ENCODE results near the gene CYB5R2. TPM values are rescaled to one million over a fixed set of nuclear protein-coding genes. Genes with fewer than 3 reads are reported as not detected.
"Not testable (repeated sequence)": the region's sequence is repeated elsewhere in the genome, so short reads cannot be mapped to it uniquely, and the experiment has no call there.

The CYB5R2 gene
- total RNA-seq, 2 donors from 2014 or later, result 0.73 to 0.98 TPM

DNA sequence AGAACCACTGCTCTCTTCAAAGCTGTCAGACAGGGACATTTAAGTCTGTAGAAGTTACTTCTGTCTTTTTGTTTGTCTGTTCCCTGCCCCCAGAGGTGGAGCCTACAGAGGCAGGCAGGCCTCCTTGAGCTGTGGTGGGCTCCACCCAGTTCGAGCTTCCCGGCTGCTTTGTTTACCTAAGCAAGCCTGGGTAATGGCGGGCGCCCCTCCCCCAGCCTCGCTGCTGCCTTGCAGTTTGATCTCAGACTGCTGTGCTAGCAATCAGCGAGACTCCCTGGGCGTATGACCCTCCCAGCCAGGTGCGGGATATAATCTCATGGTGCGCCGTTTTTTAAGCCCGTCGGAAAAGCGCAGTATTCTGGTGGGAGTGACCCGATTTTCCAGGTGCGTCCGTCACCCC, 9.8 kb downstream of the CYB5R2 start:
- not testable (repeated sequence) for H3K27me3 Mint-ChIP-seq; H3K36me3 Mint-ChIP-seq; DNase-seq (ENCODE audit: low spot score); H3K4me3 Mint-ChIP-seq; ATAC-seq; H3K4me1 Mint-ChIP-seq (ENCODE audit: low read depth in 2 of 2); H3K9me3 Mint-ChIP-seq; H3K27ac Mint-ChIP-seq

DNA sequence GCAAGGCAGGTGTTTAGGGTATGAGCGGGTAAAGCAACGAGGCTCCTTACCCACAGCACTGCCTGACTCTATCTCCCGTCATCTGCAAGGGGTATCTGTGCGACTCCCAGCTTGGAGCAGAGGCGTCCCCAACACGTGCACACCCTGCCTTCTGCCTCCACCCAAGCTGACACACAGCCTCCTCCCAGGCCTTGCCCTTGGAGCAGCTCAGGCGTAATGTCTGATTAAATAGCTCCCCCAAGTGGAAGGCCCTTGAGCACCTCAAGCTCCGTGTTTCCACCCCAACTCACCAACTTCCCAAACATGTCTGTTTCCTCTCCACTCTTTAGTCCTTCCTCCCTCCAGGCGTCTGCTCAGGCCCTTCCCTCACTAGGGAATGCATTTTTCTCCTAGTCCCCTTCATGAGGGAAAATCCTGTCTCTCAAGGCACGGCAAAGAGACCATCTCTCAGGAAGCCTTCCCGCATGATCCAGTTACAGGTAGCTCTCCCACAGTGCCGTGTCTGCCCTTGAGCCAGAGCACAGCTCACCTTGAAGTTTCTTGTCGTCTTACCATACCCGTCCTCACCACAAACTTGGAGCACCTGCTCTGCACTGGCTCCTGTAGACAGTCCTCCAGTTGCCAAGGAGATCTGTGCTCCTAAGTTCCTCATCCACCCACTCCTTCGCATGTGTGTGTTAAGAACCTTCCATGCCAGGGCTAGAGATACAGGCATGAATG, 15.8 kb downstream of the CYB5R2 start:
- no peak for DNase-seq (ENCODE audit: low spot score)
- no peaks in the 10 kb centered on the region for H3K9me3 Mint-ChIP-seq
- H3K27me3 Mint-ChIP-seq, result no peaks in the 10 kb centered on the region
- no peaks in the 10 kb centered on the region for H3K36me3 Mint-ChIP-seq
- peak; percentile 53 to 56 for ATAC-seq
- H3K27ac Mint-ChIP-seq, result no peak overlapping the region
- no peak overlapping the region for H3K4me3 Mint-ChIP-seq
- no peaks in the 10 kb centered on the region for H3K4me1 Mint-ChIP-seq (ENCODE audit: low read depth in 2 of 2)

DNA sequence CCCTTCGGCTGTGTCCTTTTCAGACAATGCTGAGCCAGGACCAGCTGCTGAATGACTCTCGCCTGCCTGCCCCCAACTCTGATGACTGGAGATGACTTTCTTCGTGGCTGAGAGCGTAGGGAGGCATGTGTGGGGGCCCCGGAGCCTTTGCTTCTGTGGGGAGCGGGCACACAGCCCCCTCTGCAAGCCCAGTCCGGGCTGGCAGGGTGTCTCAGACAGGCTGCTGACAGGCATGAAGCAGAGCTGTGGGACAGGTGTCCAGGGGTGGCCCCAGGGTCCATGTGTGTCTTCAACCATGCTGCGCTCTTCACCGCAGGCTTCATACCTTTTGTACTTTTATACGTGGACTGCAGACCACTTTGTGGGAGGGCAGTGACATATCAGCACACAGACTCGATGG, 16.6 kb downstream of the CYB5R2 start:
- Mint-ChIP-seq H3K27ac (no peak overlapping the region), H3K27me3 (no peaks in the 10 kb centered on the region), H3K4me3 (no peak overlapping the region), H3K4me1 (ENCODE audit: low read depth in 2 of 2) (no peaks in the 10 kb centered on the region), H3K36me3 (no peaks in the 10 kb centered on the region), H3K9me3 (no peaks in the 10 kb centered on the region)
- DNase-seq (ENCODE audit: low spot score), result no peak
- ATAC-seq, result peak in 1 of 2 donors; percentile 41

DNA sequence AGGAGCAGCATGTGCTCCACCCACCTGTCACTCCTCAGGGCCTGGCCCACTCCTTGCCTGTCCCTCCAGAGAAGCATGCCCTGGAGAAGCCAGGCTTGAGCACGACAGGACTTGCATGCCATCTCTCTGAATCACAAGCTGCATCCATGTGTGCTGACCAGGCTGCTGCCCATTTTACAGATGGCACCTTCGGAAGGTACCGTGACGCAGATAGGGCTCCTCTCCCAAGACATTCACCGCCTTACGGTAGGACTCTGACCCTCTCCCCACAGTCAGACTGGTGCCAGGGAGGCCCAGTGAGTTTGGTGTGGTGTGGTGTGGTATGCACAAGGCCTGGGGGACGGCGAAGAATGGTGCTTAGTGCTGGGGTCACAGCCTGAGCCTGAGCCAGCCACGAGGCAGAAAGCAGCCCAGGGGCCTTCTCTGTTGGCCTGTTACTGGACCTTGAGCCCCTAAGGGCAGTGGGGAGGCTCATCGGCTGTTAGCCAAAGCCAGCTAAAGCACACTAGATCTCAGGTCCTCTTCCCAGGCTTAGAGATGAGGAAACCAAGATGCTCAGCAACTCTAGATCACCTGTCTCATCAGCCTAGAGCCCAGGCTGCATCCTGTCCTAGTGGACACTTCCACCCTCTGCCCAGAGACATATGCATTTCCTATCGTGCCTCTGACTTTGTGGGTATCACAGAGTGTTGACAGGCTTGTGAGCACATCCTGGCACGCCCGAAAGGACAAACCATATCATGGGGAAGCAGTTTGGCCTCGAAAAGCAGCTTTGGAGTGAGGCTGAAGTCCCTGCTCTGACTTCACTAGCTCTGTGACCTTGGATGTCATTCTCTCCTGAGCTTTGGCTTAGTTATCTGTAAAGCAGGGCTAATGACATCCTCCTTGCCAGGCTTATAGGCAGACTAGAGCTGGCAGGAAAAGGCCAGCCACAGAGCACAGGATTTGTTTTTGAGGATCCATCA, 17.8 kb downstream of the CYB5R2 start:
- Mint-ChIP-seq H3K4me1 (ENCODE audit: low read depth in 2 of 2) (no peaks in the 10 kb centered on the region), H3K36me3 (no peaks in the 10 kb centered on the region), H3K27me3 (no peaks in the 10 kb centered on the region), H3K9me3 (no peaks in the 10 kb centered on the region), H3K4me3 (no peak overlapping the region), H3K27ac (no peak overlapping the region)
- DNase-seq (ENCODE audit: low spot score), result no peak
- peak in 1 of 2 donors; percentile 13 for ATAC-seq

DNA sequence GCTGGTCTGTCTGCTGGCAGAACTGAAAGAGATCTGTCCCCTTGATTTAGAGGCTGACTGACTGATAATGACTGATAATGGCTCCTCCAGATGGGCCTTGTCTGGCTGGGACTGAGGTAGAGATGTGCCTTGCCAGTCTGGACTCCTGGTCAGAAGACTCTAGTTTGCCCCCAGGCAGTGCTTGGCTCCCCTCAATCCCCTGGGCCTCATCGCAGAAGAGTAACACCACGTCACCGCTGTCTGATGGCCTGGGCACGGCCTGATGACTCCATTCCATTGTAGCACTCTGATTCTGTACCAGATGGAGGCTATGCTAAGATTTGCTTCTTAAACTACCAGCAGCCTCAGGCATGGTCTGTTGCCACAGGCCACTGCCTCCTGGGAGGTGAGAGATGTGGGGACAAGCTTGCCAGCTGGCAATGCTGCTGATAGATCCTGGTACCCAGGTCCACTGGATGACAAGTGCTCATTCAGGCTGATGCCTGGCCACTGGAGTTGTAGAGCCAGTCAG, 19.1 kb downstream of the CYB5R2 start:
- Mint-ChIP-seq H3K4me1 (ENCODE audit: low read depth in 2 of 2) (no peaks in the 10 kb centered on the region), H3K36me3 (peaks cover 6% of the 10 kb centered on the region), H3K9me3 (no peaks in the 10 kb centered on the region), H3K27ac (no peak overlapping the region), H3K27me3 (no peaks in the 10 kb centered on the region), H3K4me3 (no peak overlapping the region)
- ATAC-seq, result no peak
- DNase-seq (ENCODE audit: low spot score), result no peak

DNA sequence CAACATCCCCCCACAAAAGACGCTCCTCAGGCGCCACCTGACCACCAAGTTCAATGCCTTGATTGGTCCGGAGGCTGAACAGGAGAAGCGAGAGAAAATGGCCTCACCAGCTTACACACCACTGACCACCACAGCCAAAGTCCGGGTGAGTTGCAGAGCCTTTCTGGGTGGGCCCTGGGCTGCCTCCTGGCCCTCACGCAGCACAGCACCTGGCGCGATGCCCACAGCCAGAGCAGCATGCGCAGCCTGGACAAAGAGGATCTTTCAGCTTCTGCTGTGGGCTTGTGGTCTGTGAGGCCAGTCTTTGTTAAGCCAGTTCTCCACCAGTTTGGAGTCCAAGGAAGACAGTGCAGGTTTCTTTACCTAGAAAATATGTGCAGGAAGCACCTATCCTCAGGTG, 21.6 kb downstream of the CYB5R2 start:
- H3K27me3 Mint-ChIP-seq, result no peaks in the 10 kb centered on the region
- no peaks in the 10 kb centered on the region for H3K9me3 Mint-ChIP-seq
- DNase-seq (ENCODE audit: low spot score), result no peak
- H3K36me3 Mint-ChIP-seq, result peaks cover 6% of the 10 kb centered on the region
- no peaks in the 10 kb centered on the region for H3K4me1 Mint-ChIP-seq (ENCODE audit: low read depth in 2 of 2)
- H3K4me3 Mint-ChIP-seq, result no peak overlapping the region
- H3K27ac Mint-ChIP-seq, result no peak overlapping the region
- ATAC-seq, result no peak

DNA sequence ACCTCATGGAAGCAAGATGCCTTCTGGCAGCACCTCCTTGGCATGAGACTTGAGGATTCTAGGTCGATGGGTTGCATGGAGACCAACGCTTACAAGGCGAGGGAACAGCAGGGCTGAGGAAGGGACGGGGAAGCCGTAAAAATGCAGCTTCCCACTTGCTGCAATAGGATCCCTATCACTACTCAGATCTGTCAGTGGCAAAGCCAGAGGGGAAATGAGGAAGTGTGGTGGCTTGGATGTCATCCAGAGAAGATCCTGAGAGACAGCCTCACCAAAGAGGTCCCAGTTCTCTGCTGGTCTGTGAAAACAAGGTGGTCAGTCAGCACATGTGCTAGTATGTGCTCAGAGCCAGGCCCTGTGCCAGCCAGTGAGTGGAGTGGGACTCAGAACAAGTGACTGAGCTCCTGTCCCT, 22.2 kb downstream of the CYB5R2 start:
- H3K27ac Mint-ChIP-seq, result no peak overlapping the region
- H3K4me3 Mint-ChIP-seq, result no peak overlapping the region
- peaks cover 6% of the 10 kb centered on the region for H3K36me3 Mint-ChIP-seq

DNA sequence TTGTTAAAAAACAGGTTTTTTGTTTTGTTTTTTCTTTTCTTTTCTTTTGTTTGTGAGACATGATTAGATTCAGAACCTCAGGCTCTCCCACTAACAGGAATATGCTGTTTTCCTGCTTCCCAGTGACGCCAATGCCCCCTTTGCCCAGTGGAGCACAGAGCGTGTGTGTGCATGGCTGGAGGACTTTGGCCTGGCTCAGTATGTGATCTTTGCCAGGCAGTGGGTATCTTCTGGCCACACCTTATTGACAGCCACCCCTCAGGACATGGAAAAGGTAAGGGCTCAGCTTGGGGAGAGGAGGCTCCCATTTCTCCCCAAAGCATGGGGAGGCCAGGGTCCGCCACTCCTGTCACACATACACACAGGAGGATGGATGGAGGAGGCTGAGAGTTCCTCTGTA, 25.0 kb downstream of the CYB5R2 start:
- DNase-seq (ENCODE audit: low spot score), result no peak
- H3K4me3 Mint-ChIP-seq, result no peak overlapping the region
- H3K4me1 Mint-ChIP-seq (ENCODE audit: low read depth in 2 of 2), result no peaks in the 10 kb centered on the region
- H3K36me3 Mint-ChIP-seq, result peaks cover 8% of the 10 kb centered on the region
- no peak overlapping the region for H3K27ac Mint-ChIP-seq
- ATAC-seq, result no peak
- no peaks in the 10 kb centered on the region for H3K9me3 Mint-ChIP-seq
- no peaks in the 10 kb centered on the region for H3K27me3 Mint-ChIP-seq

More for the DNA sequence above, 22.2 kb downstream of the CYB5R2 start:
- no peaks in the 10 kb centered on the region for H3K27me3 Mint-ChIP-seq
- DNase-seq (ENCODE audit: low spot score), result no peak
- ATAC-seq, result no peak
- H3K9me3 Mint-ChIP-seq, result no peaks in the 10 kb centered on the region
- H3K4me1 Mint-ChIP-seq (ENCODE audit: low read depth in 2 of 2), result no peaks in the 10 kb centered on the region

DNA sequence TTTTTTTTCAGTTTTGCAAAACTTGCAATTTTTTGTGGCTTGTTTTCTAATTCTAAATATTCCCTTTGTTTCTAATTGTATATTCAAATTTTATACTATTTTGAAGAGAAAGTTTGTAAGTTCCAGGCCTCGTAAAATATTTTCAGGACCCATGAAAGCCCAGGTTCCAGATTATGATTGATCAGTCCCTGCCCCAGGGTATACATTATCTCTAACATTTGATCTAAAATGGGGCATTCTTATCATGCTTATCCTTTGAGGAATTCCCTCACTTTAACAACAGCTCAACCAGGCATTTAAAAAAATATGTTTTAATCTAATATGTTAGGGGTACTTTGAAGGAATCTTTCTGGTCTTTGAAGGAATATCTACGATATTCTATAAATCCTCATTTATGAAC, 26.4 kb downstream of the CYB5R2 start:
- no peaks in the 10 kb centered on the region for H3K27me3 Mint-ChIP-seq
- H3K9me3 Mint-ChIP-seq, result no peaks in the 10 kb centered on the region
- peaks cover 11% of the 10 kb centered on the region for H3K36me3 Mint-ChIP-seq
- ATAC-seq (no peak), DNase-seq (ENCODE audit: low spot score) (no peak)
- H3K4me1 Mint-ChIP-seq (ENCODE audit: low read depth in 2 of 2), result no peaks in the 10 kb centered on the region
- H3K4me3 Mint-ChIP-seq, result no peak overlapping the region
- H3K27ac Mint-ChIP-seq, result no peak overlapping the region

DNA sequence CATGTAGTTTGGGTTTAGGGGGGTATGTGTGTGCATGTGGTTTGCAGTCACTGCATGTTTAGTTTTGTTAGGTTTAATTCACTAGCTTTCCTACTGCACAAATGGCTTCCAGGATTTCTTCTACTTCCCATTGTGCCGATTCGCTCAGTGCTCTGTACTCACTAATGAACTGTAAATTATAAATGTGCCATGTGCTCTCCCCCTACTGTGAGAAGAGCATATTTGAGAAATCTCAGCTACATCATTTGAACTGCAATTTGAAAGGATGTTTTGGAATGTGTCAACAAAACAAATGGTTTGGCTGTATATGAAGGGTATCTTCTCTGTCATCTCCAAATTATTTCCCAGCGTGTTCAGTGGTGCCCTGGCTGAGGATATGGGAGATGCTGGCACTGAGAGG, 28.1 kb downstream of the CYB5R2 start:
- Mint-ChIP-seq H3K27me3 (no peaks in the 10 kb centered on the region), H3K4me1 (ENCODE audit: low read depth in 2 of 2) (no peaks in the 10 kb centered on the region), H3K27ac (no peak overlapping the region), H3K9me3 (no peaks in the 10 kb centered on the region), H3K4me3 (no peak overlapping the region), H3K36me3 (peaks cover 11% of the 10 kb centered on the region)
- ATAC-seq (no peak), DNase-seq (ENCODE audit: low spot score) (no peak)

DNA sequence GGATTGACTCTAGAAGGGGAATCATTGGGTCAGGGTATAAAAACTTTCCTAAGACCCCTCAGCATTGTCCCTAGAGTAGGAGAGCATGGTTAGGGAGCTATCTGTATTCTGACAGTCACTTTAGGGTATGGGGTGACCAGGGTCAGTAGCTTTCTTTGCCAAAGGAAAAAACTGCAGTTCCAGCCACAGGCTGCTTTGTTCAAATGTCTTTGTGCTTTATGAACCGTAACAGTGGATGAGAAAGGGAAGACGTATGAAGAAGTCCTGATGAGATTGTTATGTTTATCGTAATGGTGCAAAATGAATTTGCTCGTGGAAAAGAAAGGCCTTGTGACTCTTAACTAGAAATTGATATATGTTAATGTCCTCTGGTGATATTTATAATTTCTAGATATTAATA, 30.0 kb downstream of the CYB5R2 start:
- Mint-ChIP-seq H3K9me3 (no peaks in the 10 kb centered on the region), H3K4me3 (no peak overlapping the region), H3K4me1 (ENCODE audit: low read depth in 2 of 2) (no peaks in the 10 kb centered on the region), H3K36me3 (peaks cover 4% of the 10 kb centered on the region), H3K27me3 (no peaks in the 10 kb centered on the region), H3K27ac (no peak overlapping the region)
- DNase-seq (ENCODE audit: low spot score) (no peak), ATAC-seq (no peak)

DNA sequence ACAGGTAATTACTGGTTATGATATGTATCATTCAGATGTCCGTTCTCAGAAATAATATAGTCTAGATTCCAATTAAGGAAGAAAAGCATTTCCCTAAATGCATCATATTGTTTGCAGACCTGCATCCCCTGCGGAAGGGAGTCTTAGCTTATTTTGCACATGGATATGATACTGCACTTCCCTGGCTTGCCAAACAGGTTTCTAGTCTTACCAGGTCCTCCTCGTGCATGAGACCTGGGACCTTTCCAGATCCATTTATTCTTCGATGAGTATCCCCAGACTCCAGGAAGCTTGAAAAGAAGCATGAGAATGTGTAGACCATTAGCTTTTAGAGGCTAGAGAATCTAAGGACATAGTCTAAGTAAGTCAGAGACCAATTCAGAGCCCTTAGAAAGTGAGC, 30.6 kb downstream of the CYB5R2 start:
- Mint-ChIP-seq H3K27me3 (no peaks in the 10 kb centered on the region), H3K4me3 (no peak overlapping the region), H3K36me3 (peaks cover 4% of the 10 kb centered on the region), H3K4me1 (ENCODE audit: low read depth in 2 of 2) (no peaks in the 10 kb centered on the region), H3K27ac (no peak overlapping the region), H3K9me3 (no peaks in the 10 kb centered on the region)
- DNase-seq (ENCODE audit: low spot score) (no peak), ATAC-seq (no peak)

DNA sequence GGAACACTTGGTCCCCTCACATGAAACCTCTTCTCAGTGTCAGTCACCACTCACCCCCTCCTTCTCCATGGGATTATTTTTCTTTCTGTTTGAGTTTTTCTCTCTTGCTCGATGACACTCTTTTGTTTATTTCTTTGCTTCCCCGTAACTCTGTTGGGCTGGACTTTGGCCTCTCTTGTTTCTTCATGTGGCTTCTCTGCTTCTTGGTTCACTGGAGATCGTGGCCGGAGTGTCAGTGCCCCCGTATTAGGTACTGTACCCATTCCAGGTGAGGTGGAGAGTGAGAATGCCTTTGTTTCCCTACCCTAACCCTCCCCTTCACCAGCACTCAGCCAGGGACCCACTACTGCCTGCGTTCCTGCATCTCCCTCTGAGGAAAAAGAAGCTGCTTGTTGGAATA, 32.5 kb downstream of the CYB5R2 start:
- Mint-ChIP-seq H3K36me3 (peaks cover 8% of the 10 kb centered on the region), H3K27me3 (no peaks in the 10 kb centered on the region), H3K9me3 (no peaks in the 10 kb centered on the region), H3K4me1 (ENCODE audit: low read depth in 2 of 2) (no peaks in the 10 kb centered on the region), H3K4me3 (no peak overlapping the region), H3K27ac (no peak overlapping the region)
- ATAC-seq (no peak), DNase-seq (ENCODE audit: low spot score) (no peak)

DNA sequence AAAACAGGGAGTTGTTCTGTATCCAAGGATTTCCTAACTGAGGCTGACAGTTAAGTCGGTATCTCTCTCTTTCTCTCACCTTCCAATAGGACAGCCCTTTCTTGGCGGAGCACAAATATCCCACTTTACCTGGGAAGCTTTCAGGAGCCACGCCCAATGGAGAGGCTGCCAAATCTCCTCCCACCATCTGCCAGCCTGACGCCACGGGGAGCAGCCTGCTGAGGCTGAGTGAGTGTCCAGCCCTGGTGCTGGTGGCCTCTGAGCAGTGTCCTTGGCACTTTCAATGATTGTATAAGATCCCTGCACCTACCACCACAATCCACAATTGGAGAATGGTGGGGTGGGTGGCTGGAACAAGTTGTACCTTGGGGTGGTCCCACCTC, 33.7 kb downstream of the CYB5R2 start:
- no peak overlapping the region for H3K27ac Mint-ChIP-seq
- H3K36me3 Mint-ChIP-seq, result peaks cover 10% of the 10 kb centered on the region
- no peak overlapping the region for H3K4me3 Mint-ChIP-seq
- H3K9me3 Mint-ChIP-seq, result no peaks in the 10 kb centered on the region
- DNase-seq (ENCODE audit: low spot score), result no peak
- peak in 1 of 2 donors; percentile 17 for ATAC-seq
- H3K4me1 Mint-ChIP-seq (ENCODE audit: low read depth in 2 of 2), result no peaks in the 10 kb centered on the region
- no peaks in the 10 kb centered on the region for H3K27me3 Mint-ChIP-seq
